ENCODE data around the gene EFCAB7. TPM values are rescaled to one million over a fixed set of nuclear protein-coding genes. Genes with fewer than 3 reads are reported as not detected.

Gene EFCAB7
- total and polyA plus RNA-seq, 2 experiments from 2014 or later: 4.2 to 4.9 TPM

GRCh38 chr1:63559357-63559756, 36.0 kb downstream of the EFCAB7 start:
- H2AFZ ChIP-seq: no peak overlapping the region
- H4K20me1 ChIP-seq (replicated peaks; ENCODE audit: insufficient read depth): no peaks in the 10 kb centered on the region
- no peaks in the 10 kb centered on the region for H3F3A ChIP-seq (replicated peaks; ENCODE audit: low read depth)
- no peak overlapping the region for H3K4me2 ChIP-seq
- H3K27ac ChIP-seq (ENCODE audit: low read depth): no peak overlapping the region
- H3K36me3 ChIP-seq (ENCODE audit: insufficient read depth): no peaks in the 10 kb centered on the region
- H3K9me3 Mint-ChIP-seq: peaks cover 2% of the 10 kb centered on the region; the same call in 2 of the 3 replicates
- H3K9me2 ChIP-seq (ENCODE audit: insufficient read depth): no peaks in the 10 kb centered on the region
- no peaks in the 10 kb centered on the region for H3K27me3 ChIP-seq (ENCODE audit: insufficient read depth)
- peaks cover 5% of the 10 kb centered on the region for H3K27me3 Mint-ChIP-seq (ENCODE audit: insufficient read depth, low read depth, poor library complexity)
- peaks cover 2% of the 10 kb centered on the region for H3K36me3 Mint-ChIP-seq (ENCODE audit: low read depth)
- peaks cover 5% of the 10 kb centered on the region; the same call in 2 of the 3 replicates for H3K4me1 Mint-ChIP-seq
- TF ChIP-seq CREB1 (CRISPR knock-in tag; IDR thresholded peaks at IDR 0.05; ENCODE audit: low read depth): no peak
- no peak for TF ChIP-seq REST (IDR thresholded peaks at IDR 0.05; ENCODE audit: unreplicated experiment)
- no peak for TF ChIP-seq ZNF462 (CRISPR knock-in tag; IDR thresholded peaks at IDR 0.05)
- no peak for TF ChIP-seq EZH2 (IDR thresholded peaks at IDR 0.05; ENCODE audit: low read depth, unreplicated experiment)
- TF ChIP-seq JUNB (IDR thresholded peaks at IDR 0.05; ENCODE audit: unreplicated experiment): no peak
- no peak for TF ChIP-seq STAT1 (IDR thresholded peaks at IDR 0.05; ENCODE audit: unreplicated experiment)
- TF ChIP-seq CTCF (conservative IDR thresholded peaks at IDR 0.05; ENCODE audit: low read depth in 2 of 2): no peak
- TF ChIP-seq ZNF114 (CRISPR knock-in tag; IDR thresholded peaks at IDR 0.05): no peak
- TF ChIP-seq ETS1 (IDR thresholded peaks at IDR 0.05): no peak
- TF ChIP-seq EZH2phosphoT487 (IDR thresholded peaks at IDR 0.05; ENCODE audit: unreplicated experiment): no peak
- TF ChIP-seq NANOG (IDR thresholded peaks at IDR 0.05; ENCODE audit: borderline replicate concordance): no peak
- TF ChIP-seq POLR2AphosphoS5 (IDR thresholded peaks at IDR 0.05; ENCODE audit: low read depth): no peak
- no peak for TF ChIP-seq ZNF331 (CRISPR knock-in tag; IDR thresholded peaks at IDR 0.05; ENCODE audit: low read depth)
- H3K79me2 ChIP-seq (replicated peaks; ENCODE audit: insufficient read depth): no peaks in the 10 kb centered on the region
- peaks cover 3% of the 10 kb centered on the region; the same call in 1 of the 2 replicates for H3K4me1 ChIP-seq (ENCODE audit: insufficient read depth)
- DNase-seq (ENCODE audit: low spot score) (no peak), ATAC-seq (no peak)
- no peak overlapping the region for H3K27ac Mint-ChIP-seq
- H3K4me3 Mint-ChIP-seq: no peak overlapping the region
- H3K4me3 ChIP-seq: no peak overlapping the region

Measured in GM23338 (cell line).